ENCODE data around the gene PRELP.

- no peak for TF ChIP-seq RAD21 (IDR thresholded peaks at IDR 0.05; ENCODE audit: low read depth)
- TF ChIP-seq FOXM1 (IDR thresholded peaks at IDR 0.05; ENCODE audit: borderline replicate concordance, low read depth) = no peak
- no peak for TF ChIP-seq TEAD4 (IDR thresholded peaks at IDR 0.05)
- TF ChIP-seq USF1 (IDR thresholded peaks at IDR 0.05) = no peak
- TF ChIP-seq CREB1 (IDR thresholded peaks at IDR 0.05; ENCODE audit: low read depth) = no peak
- TF ChIP-seq NFIC (IDR thresholded peaks at IDR 0.05) = no peak
- TF ChIP-seq REST (IDR thresholded peaks at IDR 0.05; ENCODE audit: low read depth) = no peak
- no peak for TF ChIP-seq EP300 (IDR thresholded peaks at IDR 0.05; ENCODE audit: borderline replicate concordance)
- TF ChIP-seq TCF12 (IDR thresholded peaks at IDR 0.05; ENCODE audit: low read depth) = no peak
These were observed 3.8 kb upstream of the PRELP start for GRCh38 chr1:203471841-203472240.

Measured in Ishikawa (cell line).